Neural progenitor cell (in vitro differentiated cells): ENCODE measurements around the gene RBCK1.

Source experiments
- CTCF ChIP-seq: fragments of 200-600 bp; sonication (generic); IDR thresholded peaks from 2 replicates; pipeline ENCODE4 v1.5.1; 2017; ENCODE audit warnings: antibody characterized with exemption, mild to moderate bottlenecking
- EZH2 ChIP-seq: fragments of 200-600 bp; sonication (generic); IDR thresholded peaks from 2 replicates; pipeline ENCODE4 v1.6.1; 2017; ENCODE audit warnings: antibody characterized with exemption, mild to moderate bottlenecking, moderate library complexity
- EZH2phosphoT487 ChIP-seq: fragments of 200-600 bp; sonication (generic); IDR thresholded peaks from 2 replicates; pipeline ENCODE4 v1.6.1; 2017; ENCODE audit warnings: antibody characterized with exemption

DNA sequence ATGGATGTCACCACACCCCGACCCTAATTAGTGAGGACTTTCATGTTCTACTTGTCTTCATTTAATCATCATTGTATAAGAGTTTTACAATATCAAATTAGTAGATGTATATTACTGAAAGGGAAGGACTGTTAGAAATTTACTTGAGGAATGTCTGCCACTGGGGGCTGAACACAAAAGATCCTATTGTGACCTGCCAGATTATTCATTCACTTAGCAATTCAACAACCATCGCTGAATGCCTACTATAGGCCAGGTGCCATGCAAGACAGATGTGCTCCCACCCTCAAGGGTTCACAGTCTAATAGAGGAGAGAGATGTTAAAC is 8.0 kb upstream of the RBCK1 start:
- no peak for TF ChIP-seq CTCF
- TF ChIP-seq EZH2, result no peak
- TF ChIP-seq EZH2phosphoT487, result no peak
